BE2C (cell line): Measurements from ENCODE around the gene RPL18A.

Source experiments
- DNase-seq: peaks from one replicate; pipeline ENCODE4 v3.0.0-alpha.2; 2020
- H3K27me3 ChIP-seq: fragments of 250-450 bp; sonication (Bioruptor Pico); 2 replicates; pipeline ENCODE4 v1.5.1; 2020; ENCODE audit warnings: mild to moderate bottlenecking
- H3K36me3 ChIP-seq: fragments of 250-450 bp; sonication (Bioruptor Pico); 2 replicates; pipeline ENCODE4 v1.5.1; 2020; ENCODE audit warnings: mild to moderate bottlenecking
- H3K4me1 ChIP-seq: fragments of 250-450 bp; sonication (Bioruptor Pico); 2 replicates; pipeline ENCODE4 v1.5.1; 2020
- H3K4me3 ChIP-seq: 2 replicates; pipeline ENCODE4 v1.5.1; 2011; ENCODE audit warnings: low read depth, low read length
- H3K9me3 ChIP-seq: fragments of 250-450 bp; sonication (Bioruptor Pico); 2 replicates; pipeline ENCODE4 v1.5.1; 2020
- CTCF ChIP-seq: IDR thresholded peaks from 2 replicates; pipeline ENCODE4 v1.5.1; 2012; ENCODE audit warnings: mild to moderate bottlenecking, low read depth, low read length

Gene RPL18A

DNA sequence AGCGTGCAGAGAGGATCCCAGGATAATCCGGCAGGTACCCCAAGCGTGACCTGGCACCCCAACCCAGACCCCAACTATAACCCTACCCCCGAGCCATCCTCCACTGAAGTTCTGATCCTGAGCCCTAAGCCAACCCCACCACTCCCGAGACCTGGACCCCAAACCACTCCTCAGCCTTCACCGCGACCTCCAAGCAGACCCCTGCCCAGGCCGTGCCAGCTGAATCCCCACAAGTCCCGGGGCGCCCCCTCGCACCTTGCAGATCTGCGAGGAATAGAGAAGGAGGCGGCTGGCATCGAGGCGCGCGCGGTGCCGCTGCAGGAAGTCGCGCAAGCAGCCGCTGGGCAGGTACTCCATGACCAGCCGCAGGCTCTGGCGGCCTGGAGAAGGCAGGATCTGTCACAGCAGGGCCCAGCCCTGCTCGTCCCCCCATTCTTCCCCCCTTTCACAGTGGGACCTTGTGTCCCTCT is 28.3 kb upstream of the RPL18A start:
- DNase-seq, result no peak
- Histone ChIP-seq H3K9me3 (no peaks in the 10 kb centered on the region), H3K36me3 (no peaks in the 10 kb centered on the region), H3K4me1 (no peaks in the 10 kb centered on the region), H3K27me3 (no peaks in the 10 kb centered on the region), H3K4me3 (peak overlapping the region; percentile 54)
- TF ChIP-seq CTCF, result no peak

GRCh38 chr19:17832443-17833208 is 27.1 kb upstream of the RPL18A start:
- no peak for TF ChIP-seq CTCF
- Histone ChIP-seq H3K9me3 (no peaks in the 10 kb centered on the region), H3K27me3 (no peaks in the 10 kb centered on the region), H3K36me3 (no peaks in the 10 kb centered on the region), H3K4me1 (no peaks in the 10 kb centered on the region), H3K4me3 (no peak overlapping the region)
- no peak for DNase-seq

DNA sequence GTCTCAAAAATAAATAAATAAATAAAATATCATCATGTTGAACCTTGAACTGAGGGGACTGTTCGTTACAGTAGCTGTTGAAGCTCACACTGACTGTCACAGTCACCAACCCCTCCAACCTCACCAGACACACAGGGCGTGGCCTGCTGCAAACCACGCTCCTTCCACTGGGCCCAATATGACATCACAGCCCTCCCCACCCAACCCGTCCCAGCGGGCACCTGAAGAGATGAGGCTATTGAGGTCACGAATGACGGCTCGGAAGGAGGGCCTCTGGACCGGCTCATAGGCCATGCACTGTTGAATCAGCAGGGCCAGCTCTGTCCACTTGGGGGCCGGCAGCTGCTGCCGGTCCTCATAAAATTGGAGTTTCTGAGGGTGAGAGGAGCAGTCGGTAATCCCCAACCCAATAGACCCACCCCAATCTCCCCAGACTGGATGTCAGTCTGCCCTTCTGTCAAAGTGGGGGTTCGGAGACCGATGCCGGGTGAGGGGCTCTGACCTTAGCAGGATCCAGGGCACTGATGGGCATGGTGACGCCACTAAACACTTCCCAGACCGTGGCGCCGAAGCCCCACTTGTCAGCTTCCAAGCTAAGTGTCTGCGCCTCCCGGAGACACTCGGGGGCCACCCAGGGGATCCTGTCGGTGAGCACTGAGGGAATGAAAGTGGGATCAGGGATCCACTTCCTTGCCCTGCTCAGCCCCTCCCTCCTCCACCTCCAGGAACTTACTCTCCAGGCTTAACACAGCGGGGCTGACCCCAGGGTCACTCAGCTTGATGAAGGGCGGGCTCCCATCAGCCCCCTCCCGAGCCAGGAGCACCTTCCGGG is 25.1 kb upstream of the RPL18A start:
- Histone ChIP-seq H3K27me3 (no peaks in the 10 kb centered on the region), H3K9me3 (no peaks in the 10 kb centered on the region), H3K4me1 (no peaks in the 10 kb centered on the region), H3K4me3 (no peak overlapping the region), H3K36me3 (no peaks in the 10 kb centered on the region)
- peak; percentile 23; the same call in 1 of the 2 replicates for TF ChIP-seq CTCF
- DNase-seq, result no peak

- no peaks in the 10 kb centered on the region for H3K4me1 ChIP-seq
- H3K36me3 ChIP-seq, result no peaks in the 10 kb centered on the region
- no peak for TF ChIP-seq CTCF
- no peak for DNase-seq
- H3K27me3 ChIP-seq, result no peaks in the 10 kb centered on the region
- no peaks in the 10 kb centered on the region for H3K9me3 ChIP-seq
- no peak overlapping the region for H3K4me3 ChIP-seq
Measured at GRCh38 chr19:17835182-17836006, 24.3 kb upstream of the RPL18A start.

DNA sequence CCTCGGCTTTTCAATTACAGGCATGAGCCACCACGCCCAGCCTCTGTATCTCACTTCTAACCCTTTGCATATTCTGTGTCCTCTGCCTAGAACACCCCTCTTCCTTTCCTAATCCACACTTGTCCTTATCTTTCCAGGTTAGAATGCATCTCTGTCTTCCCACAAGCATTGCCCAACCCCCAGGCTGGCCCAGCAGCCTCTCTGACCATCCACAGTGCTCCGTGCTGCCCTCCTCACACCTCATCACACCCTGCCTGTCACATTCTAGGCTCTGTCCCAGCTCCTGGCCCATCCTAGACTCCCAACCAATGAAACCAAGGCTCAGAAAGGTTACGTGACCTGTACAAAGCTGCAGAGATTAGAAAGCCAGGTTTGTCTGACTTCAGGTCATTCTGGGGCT is 23.2 kb upstream of the RPL18A start:
- Histone ChIP-seq H3K4me1 (no peaks in the 10 kb centered on the region), H3K9me3 (no peaks in the 10 kb centered on the region), H3K4me3 (no peak overlapping the region), H3K27me3 (no peaks in the 10 kb centered on the region), H3K36me3 (no peaks in the 10 kb centered on the region)
- TF ChIP-seq CTCF, result no peak
- DNase-seq, result no peak
